Measurements from ENCODE around the gene C2CD2. TPM values are rescaled to one million over a fixed set of nuclear protein-coding genes. Genes with fewer than 3 reads are reported as not detected.

Gene C2CD2
- total RNA-seq, 4 donors from 2014 or later = 11.6 to 25.3 (median 18.9) TPM

GRCh38 chr21:41894511-41894910 lies 59.3 kb downstream of the C2CD2 start:
- no peak for TF ChIP-seq EP300 (IDR thresholded peaks at IDR 0.05)
- no peak for TF ChIP-seq POLR2A (IDR thresholded peaks at IDR 0.05; ENCODE audit: low read depth)
- no peak for TF ChIP-seq POLR2AphosphoS5 (IDR thresholded peaks at IDR 0.05)
- Histone ChIP-seq H3K4me3 (no peak overlapping the region), H3K4me1 (no peaks in the 10 kb centered on the region), H3K27me3 (no peaks in the 10 kb centered on the region), H3K27ac (replicated peaks in 1 of 4) (no peak overlapping the region), H3K36me3 (peaks cover 0 to 74% (median 38%) of the 10 kb centered on the region in 4 donors), H3K9me3 (no peaks in the 10 kb centered on the region)
- WGBS = 95% methylated on average over 9 of the region's 9 CpGs
- intact Hi-C loops (cut with DNase I) = no loop called here
- DNase-seq (ENCODE audit: extremely low spot score) = no peak

- Histone ChIP-seq H3K4me1 (no peaks in the 10 kb centered on the region), H3K27ac (replicated peaks in 1 of 4) (no peak overlapping the region), H3K9me3 (no peaks in the 10 kb centered on the region), H3K27me3 (no peaks in the 10 kb centered on the region), H3K4me3 (no peak overlapping the region), H3K36me3 (peaks cover 0 to 74% (median 25%) of the 10 kb centered on the region in 4 donors)
- WGBS = over 99% methylated on average over 15 of the region's 16 CpGs
- intact Hi-C loops (cut with DNase I) = no loop called here
- DNase-seq (ENCODE audit: extremely low spot score) = no peak
- TF ChIP-seq CTCF (IDR thresholded peaks at IDR 0.05) = no peak
- no peak for TF ChIP-seq POLR2AphosphoS5 (IDR thresholded peaks at IDR 0.05)
- no peak for TF ChIP-seq EP300 (IDR thresholded peaks at IDR 0.05)
- no peak for TF ChIP-seq POLR2A (IDR thresholded peaks at IDR 0.05; ENCODE audit: low read depth)
Measured at GRCh38 chr21:41892726-41893125, 61.1 kb downstream of the C2CD2 start.

- 88% methylated on average over 5 of the region's 5 CpGs for WGBS
- no peaks in the 10 kb centered on the region for H3K9me3 ChIP-seq
- intact Hi-C loops (cut with DNase I) = no loop called here
- no peak for DNase-seq (ENCODE audit: extremely low spot score)
- H3K27me3 ChIP-seq = no peaks in the 10 kb centered on the region
- peaks cover 0 to 64% (median 24%) of the 10 kb centered on the region in 4 donors for H3K36me3 ChIP-seq
- H3K27ac ChIP-seq (replicated peaks in 1 of 4) = no peak overlapping the region
- H3K4me3 ChIP-seq = no peak overlapping the region
- TF ChIP-seq EP300 (IDR thresholded peaks at IDR 0.05) = no peak
- no peak for TF ChIP-seq POLR2AphosphoS5 (IDR thresholded peaks at IDR 0.05)
- TF ChIP-seq CTCF (IDR thresholded peaks at IDR 0.05) = no peak
- TF ChIP-seq POLR2A (IDR thresholded peaks at IDR 0.05; ENCODE audit: low read depth) = no peak
- H3K4me1 ChIP-seq = no peaks in the 10 kb centered on the region
Measured at GRCh38 chr21:41891132-41891531, 62.7 kb downstream of the C2CD2 start.

GRCh38 chr21:41890355-41890754 lies 63.5 kb downstream of the C2CD2 start:
- TF ChIP-seq POLR2AphosphoS5 (IDR thresholded peaks at IDR 0.05) (no peak), EP300 (IDR thresholded peaks at IDR 0.05) (no peak), POLR2A (IDR thresholded peaks at IDR 0.05; ENCODE audit: low read depth) (no peak), CTCF (IDR thresholded peaks at IDR 0.05) (no peak)
- DNase-seq (ENCODE audit: extremely low spot score) = no peak
- H3K36me3 ChIP-seq = peaks cover 0 to 57% (median 20%) of the 10 kb centered on the region in 4 donors
- H3K4me1 ChIP-seq = no peaks in the 10 kb centered on the region
- no peaks in the 10 kb centered on the region for H3K27me3 ChIP-seq
- no peak overlapping the region for H3K4me3 ChIP-seq
- intact Hi-C loops (cut with DNase I) = no loop called here
- WGBS = 64% methylated on average over 6 of the region's 6 CpGs
- no peak overlapping the region for H3K27ac ChIP-seq (replicated peaks in 1 of 4)
- H3K9me3 ChIP-seq = no peaks in the 10 kb centered on the region

GRCh38 chr21:41888749-41889376 lies 65.0 kb downstream of the C2CD2 start:
- Histone ChIP-seq H3K27me3 (no peaks in the 10 kb centered on the region), H3K36me3 (peaks cover 0 to 48% (median 7%) of the 10 kb centered on the region in 4 donors), H3K9me3 (no peaks in the 10 kb centered on the region), H3K4me1 (no peaks in the 10 kb centered on the region), H3K27ac (replicated peaks in 1 of 4) (no peak overlapping the region), H3K4me3 (no peak overlapping the region)
- TF ChIP-seq POLR2AphosphoS5 (IDR thresholded peaks at IDR 0.05) (no peak), POLR2A (IDR thresholded peaks at IDR 0.05; ENCODE audit: low read depth) (no peak), CTCF (IDR thresholded peaks at IDR 0.05) (no peak), EP300 (IDR thresholded peaks at IDR 0.05) (no peak)
- intact Hi-C loops (cut with DNase I) = no loop called here
- DNase-seq (ENCODE audit: extremely low spot score) = no peak
- 68% methylated on average over 10 of the region's 13 CpGs for WGBS

All from esophagus muscularis mucosa (tissue), 4 donors.